ENCODE results near the gene PLA2G4D. TPM values are rescaled to one million over a fixed set of nuclear protein-coding genes. Genes with fewer than 3 reads are reported as not detected.

The PLA2G4D gene
- total and polyA plus RNA-seq, 10 of the 15 experiments (the other 5 are each of a cell fraction or from before 2014, with no cell fraction given), result 0.03 TPM; not detected in 9

- TF ChIP-seq ZBED1 (IDR thresholded peaks at IDR 0.05; ENCODE audit: borderline replicate concordance) (no peak), BMI1 (IDR thresholded peaks at IDR 0.05; ENCODE audit: borderline replicate concordance) (no peak)
These were observed 26.7 kb upstream of the PLA2G4D start (continued) for GRCh38 chr15:42121021-42121420.

GRCh38 chr15:42120285-42120684 lies 25.9 kb upstream of the PLA2G4D start:
- Histone ChIP-seq H3K9me3 (replicated peaks; ENCODE audit: control insufficient read depth, insufficient read depth, low read length) (no peaks in the 10 kb centered on the region), H3K4me1 (ENCODE audit: control insufficient read depth, insufficient read depth, low read length) (no peaks in the 10 kb centered on the region), H3K9ac (ENCODE audit: control insufficient read depth, insufficient read depth, low read length) (no peak overlapping the region), H3K36me3 (ENCODE audit: control insufficient read depth in 2 of 2, insufficient read depth in 2 of 2, low read length in 1 of 2) (no peaks in the 10 kb centered on the region), H2AFZ (ENCODE audit: control insufficient read depth, low read depth, low read length) (no peak overlapping the region), H3K4me2 (ENCODE audit: control insufficient read depth, insufficient read depth) (no peak overlapping the region), H3K79me2 (ENCODE audit: control insufficient read depth, insufficient read depth, low read length) (no peaks in the 10 kb centered on the region), H3K27me3 (replicated peaks in 1 of 2; ENCODE audit: control insufficient read depth in 2 of 2, insufficient read depth in 2 of 2, low read length in 1 of 2) (no peaks in the 10 kb centered on the region; a peak in 1 of 4 replicates), H3K4me3 (no peak overlapping the region), H3K27ac (ENCODE audit: control insufficient read depth, insufficient read depth) (no peak overlapping the region), H4K20me1 (ENCODE audit: control insufficient read depth, insufficient read depth) (no peaks in the 10 kb centered on the region)
- ChIA-PET RAD21 (ENCODE audit: unreplicated experiment) (no interaction called here), CTCF (interaction anchor here (1.5 to 3.7 kb wide), 2 partner anchors 10 to 18 kb away, joined by 3 to 13 read pairs; no protein-coding TSS in a partner anchor), POLR2A (no interaction called here), SMC1A (ENCODE audit: uncharacterized antibody, unreplicated experiment) (no interaction called here)
- no peak for DNase-seq (ENCODE audit: low read depth, low spot score)
- ATAC-seq, result no peak
- in situ Hi-C loops (cut with MboI) (no loop called here), intact Hi-C loops (cut with micrococcal nuclease; ENCODE audit: unreplicated experiment) (no loop called here)
- FAIRE-seq, result no peak
- WGBS (ENCODE audit: insufficient coverage, insufficient replicate concordance, low lambda C conversion rate, missing lambda C conversion rate), result 57% methylated on average over 1 of the region's 1 CpG
- TF ChIP-seq E2F8 (IDR thresholded peaks at IDR 0.05; ENCODE audit: low read depth, partially characterized antibody) (no peak), CHD2 (IDR thresholded peaks at IDR 0.05; ENCODE audit: borderline replicate concordance, low read depth, low read length) (no peak), NR2F1 (conservative IDR thresholded peaks at IDR 0.05) (no peak), BRCA1 (IDR thresholded peaks at IDR 0.05; ENCODE audit: low read depth, low read length) (no peak), CBX3 (IDR thresholded peaks at IDR 0.05; ENCODE audit: borderline replicate concordance, low read depth) (no peak), NFYA (IDR thresholded peaks at IDR 0.05; ENCODE audit: borderline replicate concordance, low read depth, low read length) (no peak), MLLT1 (IDR thresholded peaks at IDR 0.05) (no peak), MYB (IDR thresholded peaks at IDR 0.05; ENCODE audit: borderline replicate concordance, low read depth, low read length) (no peak), ZZZ3 (IDR thresholded peaks at IDR 0.05; ENCODE audit: control insufficient read depth, insufficient read length, low read depth) (no peak)
- BruUV-seq (replicated peaks), result no TSS peak

All from GM12878 (cell line).